Large intestine (tissue), 3 donors: Measurements from ENCODE around the gene NRXN3. TPM values are rescaled to one million over a fixed set of nuclear protein-coding genes. Genes with fewer than 3 reads are reported as not detected.

Experiments used
- DNase-seq, 2 donors: peaks; one replicate each; pipeline versions ENCODE4 v3.0.0 to v3.0.0-alpha.2; 2013
- H3K27ac ChIP-seq: one replicate; pipeline ENCODE4 v1.5.1; 2013; ENCODE audit warnings: low read length
- H3K27me3 ChIP-seq: 2 replicates; pipeline ENCODE4 v1.6.1; 2013; ENCODE audit warnings: low read length; ENCODE audit not compliant: control insufficient read depth, insufficient read depth
- H3K36me3 ChIP-seq: 2 replicates; pipeline ENCODE4 v1.6.1; 2013; ENCODE audit warnings: low read length; ENCODE audit not compliant: control insufficient read depth, insufficient read depth
- H3K4me1 ChIP-seq: one replicate; pipeline ENCODE4 v1.6.1; 2013; ENCODE audit warnings: low read length; ENCODE audit not compliant: control insufficient read depth, insufficient read depth
- H3K4me3 ChIP-seq: one replicate; pipeline ENCODE4 v1.5.1; 2013; ENCODE audit warnings: low read length
- H3K9me3 ChIP-seq: one replicate; pipeline ENCODE4 v1.6.1; 2013; ENCODE audit warnings: mild to moderate bottlenecking, low read depth, low read length, moderate library complexity; ENCODE audit not compliant: control insufficient read depth
- WGBS: methylation state at CpG from one replicate; pipeline ENCODE4 v1.1.5; 2013; ENCODE audit warnings: low lambda C conversion rate; ENCODE audit not compliant: insufficient coverage; 5-methylcytosine and 5-hydroxymethylcytosine counted together
- polyA plus RNA-seq: library from polyadenylated mRNA; unstranded; fragments of 120-200 nt; gene quantifications from one replicate; pipeline ENCODE4 v1.2.1, GENCODE V29; 2013

Gene NRXN3
- polyA plus RNA-seq, 1 donor, result 12.8 TPM

- H3K27me3 ChIP-seq, result no peaks in the 10 kb centered on the region
- no peak overlapping the region for H3K27ac ChIP-seq
- DNase-seq, result no peak
- WGBS, result no CpG with 5 or more reads among the region's 3 CpGs
- no peak overlapping the region for H3K4me3 ChIP-seq
- no peaks in the 10 kb centered on the region for H3K36me3 ChIP-seq
- H3K9me3 ChIP-seq, result no peaks in the 10 kb centered on the region
- peaks cover 5% of the 10 kb centered on the region for H3K4me1 ChIP-seq
Observed at GRCh38 chr14:79899610-79900009, 1729.4 kb downstream of the NRXN3 start.

GRCh38 chr14:79904497-79904896, 1734.3 kb downstream of the NRXN3 start:
- Histone ChIP-seq H3K27me3 (no peaks in the 10 kb centered on the region), H3K27ac (no peak overlapping the region), H3K4me1 (no peaks in the 10 kb centered on the region), H3K36me3 (no peaks in the 10 kb centered on the region), H3K9me3 (no peaks in the 10 kb centered on the region), H3K4me3 (no peak overlapping the region)
- no CpG with 5 or more reads among the region's 1 CpG for WGBS
- DNase-seq, result no peak

- no peaks in the 10 kb centered on the region for H3K36me3 ChIP-seq
- DNase-seq, result no peak
- no peaks in the 10 kb centered on the region for H3K27me3 ChIP-seq
- H3K4me1 ChIP-seq, result peaks cover 6% of the 10 kb centered on the region
- no CpG with 5 or more reads among the region's 1 CpG for WGBS
- H3K27ac ChIP-seq, result no peak overlapping the region
- no peak overlapping the region for H3K4me3 ChIP-seq
- no peaks in the 10 kb centered on the region for H3K9me3 ChIP-seq
Observed at GRCh38 chr14:79906994-79907393, 1736.8 kb downstream of the NRXN3 start.

- WGBS, result no CpG with 5 or more reads among the region's 2 CpGs
Observed at GRCh38 chr14:79910086-79910485, 1739.9 kb downstream of the NRXN3 start.

GRCh38 chr14:79911744-79912143, 1741.6 kb downstream of the NRXN3 start:
- H3K9me3 ChIP-seq, result no peaks in the 10 kb centered on the region
- no peaks in the 10 kb centered on the region for H3K27me3 ChIP-seq
- H3K4me3 ChIP-seq, result no peak overlapping the region
- H3K36me3 ChIP-seq, result no peaks in the 10 kb centered on the region
- peaks cover 6% of the 10 kb centered on the region for H3K4me1 ChIP-seq
- WGBS, result 43% methylated on average over 2 of the region's 4 CpGs
- H3K27ac ChIP-seq, result peak overlapping the region; percentile 41
- DNase-seq, result peak; percentile 35 to 68

More at GRCh38 chr14:79910086-79910485, 1739.9 kb downstream of the NRXN3 start:
- H3K4me1 ChIP-seq, result peaks cover 6% of the 10 kb centered on the region
- H3K27me3 ChIP-seq, result no peaks in the 10 kb centered on the region
- no peak overlapping the region for H3K4me3 ChIP-seq
- DNase-seq, result no peak
- no peaks in the 10 kb centered on the region for H3K9me3 ChIP-seq
- H3K36me3 ChIP-seq, result no peaks in the 10 kb centered on the region
- H3K27ac ChIP-seq, result no peak overlapping the region

GRCh38 chr14:79914595-79914994, 1744.4 kb downstream of the NRXN3 start:
- no peaks in the 10 kb centered on the region for H3K36me3 ChIP-seq
- H3K27me3 ChIP-seq, result no peaks in the 10 kb centered on the region
- H3K9me3 ChIP-seq, result no peaks in the 10 kb centered on the region
- DNase-seq, result no peak
- H3K4me1 ChIP-seq, result peaks cover 6% of the 10 kb centered on the region
- H3K4me3 ChIP-seq, result no peak overlapping the region
- no peak overlapping the region for H3K27ac ChIP-seq
- WGBS, result no CpG with 5 or more reads among the region's 2 CpGs

- WGBS, result no CpG with 5 or more reads among the region's 1 CpG
- H3K27ac ChIP-seq, result no peak overlapping the region
- no peak overlapping the region for H3K4me3 ChIP-seq
- H3K36me3 ChIP-seq, result no peaks in the 10 kb centered on the region
- H3K27me3 ChIP-seq, result no peaks in the 10 kb centered on the region
- no peaks in the 10 kb centered on the region for H3K9me3 ChIP-seq
- DNase-seq, result no peak
- peaks cover 6% of the 10 kb centered on the region for H3K4me1 ChIP-seq
Observed at GRCh38 chr14:79915406-79915805, 1745.2 kb downstream of the NRXN3 start.

GRCh38 chr14:79916281-79916680, 1746.1 kb downstream of the NRXN3 start:
- no peaks in the 10 kb centered on the region for H3K9me3 ChIP-seq
- H3K4me3 ChIP-seq, result no peak overlapping the region
- peaks cover 2% of the 10 kb centered on the region for H3K4me1 ChIP-seq
- DNase-seq, result no peak
- H3K36me3 ChIP-seq, result no peaks in the 10 kb centered on the region
- no peaks in the 10 kb centered on the region for H3K27me3 ChIP-seq
- no peak overlapping the region for H3K27ac ChIP-seq

- Histone ChIP-seq H3K9me3 (no peaks in the 10 kb centered on the region), H3K27ac (no peak overlapping the region), H3K36me3 (no peaks in the 10 kb centered on the region), H3K4me3 (no peak overlapping the region), H3K27me3 (no peaks in the 10 kb centered on the region), H3K4me1 (no peaks in the 10 kb centered on the region)
- WGBS, result 86% methylated on average over 1 of the region's 1 CpG
- DNase-seq, result peak; percentile 7 to 37
Observed at GRCh38 chr14:79916892-79917291, 1746.7 kb downstream of the NRXN3 start.
